Measurements from ENCODE around the gene PGA5.

PGA5 gene

DNA sequence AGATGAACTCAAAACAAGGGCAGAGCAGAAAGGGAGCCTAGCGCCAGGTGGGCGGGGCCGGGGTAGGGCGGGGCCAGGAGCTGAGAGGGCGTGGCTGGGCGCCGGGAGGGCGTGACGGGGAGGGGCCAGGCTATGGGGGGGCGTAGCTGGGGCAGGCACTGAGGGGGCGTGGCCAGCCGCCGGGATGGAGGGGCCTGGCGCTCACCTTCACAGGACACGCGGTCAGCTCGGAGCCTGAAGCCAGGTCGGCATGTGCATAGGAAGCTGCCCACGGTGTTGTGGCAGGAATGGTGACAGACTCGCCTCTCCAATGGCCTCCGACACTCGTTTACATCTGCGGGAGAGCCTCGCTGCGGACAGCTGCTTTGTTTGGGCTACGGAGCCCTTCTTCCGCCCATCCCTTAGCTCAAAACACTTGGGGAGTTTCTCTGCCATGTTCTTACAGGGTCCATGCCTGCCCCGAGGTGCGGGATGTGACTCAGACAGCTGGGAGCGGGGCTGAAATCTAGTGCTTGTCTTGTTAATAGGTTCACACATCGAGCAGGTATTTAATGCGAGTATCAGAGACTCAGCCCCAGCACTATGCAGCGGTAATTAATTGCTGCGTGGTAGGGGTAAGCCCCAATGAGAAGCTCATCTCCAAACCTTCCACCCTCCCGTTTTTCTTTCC lies 40.7 kb downstream of the PGA5 start:
- H3K9ac ChIP-seq (ENCODE audit: low read depth, low read length, poor library complexity, severe bottlenecking): no peak overlapping the region
- no peaks in the 10 kb centered on the region for H3K79me2 ChIP-seq (ENCODE audit: insufficient read depth, low read length)
- no peak overlapping the region for H2AFZ ChIP-seq (ENCODE audit: low read length)

DNA sequence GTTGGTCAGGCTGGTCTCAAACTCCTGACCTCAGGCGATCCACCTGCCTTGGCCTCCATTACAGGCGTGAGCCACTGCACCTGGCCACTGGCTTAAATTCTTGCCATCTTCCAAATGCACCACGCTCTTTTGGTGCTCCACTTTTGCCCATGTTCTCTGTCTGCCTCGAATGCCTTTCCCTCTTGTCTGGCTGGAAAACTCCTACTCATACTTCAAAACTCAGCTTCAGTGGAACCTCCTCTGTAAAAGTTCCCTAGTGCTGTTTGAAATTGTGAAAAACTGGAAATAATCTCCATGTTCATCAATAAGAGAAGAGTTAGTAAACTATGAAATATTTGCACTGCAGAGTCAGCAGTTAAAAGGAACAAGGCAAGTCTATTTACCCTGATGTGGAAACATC lies 42.6 kb downstream of the PGA5 start:
- no peaks in the 10 kb centered on the region for H3K36me3 ChIP-seq (ENCODE audit: insufficient read depth, low read length)

More for the DNA sequence above, 40.7 kb downstream of the PGA5 start:
- H3K27me3 ChIP-seq (ENCODE audit: insufficient read depth, low read length, poor library complexity, severe bottlenecking): no peaks in the 10 kb centered on the region
- H3K9me3 ChIP-seq (ENCODE audit: insufficient read depth, low read depth, low read length): no peaks in the 10 kb centered on the region
- H3K4me3 ChIP-seq (ENCODE audit: low read length, poor library complexity, severe bottlenecking): no peak overlapping the region
- no peaks in the 10 kb centered on the region for H3F3A ChIP-seq (ENCODE audit: low read depth)
- no peaks in the 10 kb centered on the region for H3K9me2 ChIP-seq (replicated peaks; ENCODE audit: low read depth, low read length)
- H4K20me1 ChIP-seq (ENCODE audit: insufficient read depth, low read length, poor library complexity, severe bottlenecking): no peaks in the 10 kb centered on the region
- TF ChIP-seq, protein P1, sequence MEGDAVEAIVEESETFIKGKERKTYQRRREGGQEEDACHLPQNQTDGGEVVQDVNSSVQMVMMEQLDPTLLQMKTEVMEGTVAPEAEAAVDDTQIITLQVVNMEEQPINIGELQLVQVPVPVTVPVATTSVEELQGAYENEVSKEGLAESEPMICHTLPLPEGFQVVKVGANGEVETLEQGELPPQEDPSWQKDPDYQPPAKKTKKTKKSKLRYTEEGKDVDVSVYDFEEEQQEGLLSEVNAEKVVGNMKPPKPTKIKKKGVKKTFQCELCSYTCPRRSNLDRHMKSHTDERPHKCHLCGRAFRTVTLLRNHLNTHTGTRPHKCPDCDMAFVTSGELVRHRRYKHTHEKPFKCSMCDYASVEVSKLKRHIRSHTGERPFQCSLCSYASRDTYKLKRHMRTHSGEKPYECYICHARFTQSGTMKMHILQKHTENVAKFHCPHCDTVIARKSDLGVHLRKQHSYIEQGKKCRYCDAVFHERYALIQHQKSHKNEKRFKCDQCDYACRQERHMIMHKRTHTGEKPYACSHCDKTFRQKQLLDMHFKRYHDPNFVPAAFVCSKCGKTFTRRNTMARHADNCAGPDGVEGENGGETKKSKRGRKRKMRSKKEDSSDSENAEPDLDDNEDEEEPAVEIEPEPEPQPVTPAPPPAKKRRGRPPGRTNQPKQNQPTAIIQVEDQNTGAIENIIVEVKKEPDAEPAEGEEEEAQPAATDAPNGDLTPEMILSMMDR (conservative IDR thresholded peaks at IDR 0.05; ENCODE audit: low read length): no peak
- no peak for TF ChIP-seq EZH2phosphoT487 (IDR thresholded peaks at IDR 0.05; ENCODE audit: borderline replicate concordance)
- H3K4me2 ChIP-seq (ENCODE audit: low read depth, low read length, poor library complexity, severe bottlenecking): no peak overlapping the region
- no peaks in the 10 kb centered on the region for H3K36me3 ChIP-seq (ENCODE audit: insufficient read depth, low read length)
- no peaks in the 10 kb centered on the region for H3K4me1 ChIP-seq (ENCODE audit: insufficient read depth, low read length, poor library complexity, severe bottlenecking)

DNA sequence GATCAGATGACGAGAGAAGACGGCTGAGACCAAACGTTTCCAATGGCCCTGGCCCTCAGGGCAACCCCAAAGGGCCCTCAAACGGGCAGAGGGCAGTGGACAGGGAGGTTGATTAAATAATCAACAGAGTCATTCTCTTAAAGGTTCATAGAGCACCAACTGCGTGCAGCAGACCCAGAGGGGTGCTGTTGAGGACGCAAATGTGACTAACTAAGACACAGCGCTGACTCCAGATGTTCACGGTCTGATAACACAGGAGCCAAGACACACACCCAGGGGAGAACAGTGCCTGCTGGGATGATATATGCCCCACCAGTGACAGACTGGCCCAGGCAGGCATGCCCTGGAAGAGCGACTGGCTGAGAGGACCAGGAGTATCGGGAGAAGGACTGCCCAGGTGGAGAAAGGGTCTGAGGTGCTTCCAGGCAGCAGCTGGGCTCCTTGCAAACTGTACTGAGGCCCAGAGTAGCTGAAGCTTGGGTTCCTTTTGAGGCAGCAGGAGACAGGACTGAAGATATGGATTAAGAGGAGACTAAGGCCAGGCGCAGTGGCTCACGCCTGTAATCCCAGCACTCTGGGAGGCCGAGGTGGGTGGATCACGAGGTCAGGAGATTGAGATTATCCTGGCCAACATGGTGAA lies 46.5 kb downstream of the PGA5 start:
- Histone ChIP-seq H3K9me2 (replicated peaks; ENCODE audit: low read depth, low read length) (no peaks in the 10 kb centered on the region), H3K4me3 (ENCODE audit: low read length, poor library complexity, severe bottlenecking) (no peak overlapping the region), H3K27me3 (ENCODE audit: insufficient read depth, low read length, poor library complexity, severe bottlenecking) (no peaks in the 10 kb centered on the region), H3K9ac (ENCODE audit: low read depth, low read length, poor library complexity, severe bottlenecking) (no peak overlapping the region), H3K9me3 (ENCODE audit: insufficient read depth, low read depth, low read length) (no peaks in the 10 kb centered on the region), H3K4me1 (ENCODE audit: insufficient read depth, low read length, poor library complexity, severe bottlenecking) (no peaks in the 10 kb centered on the region), H2AFZ (ENCODE audit: low read length) (no peak overlapping the region), H3K36me3 (ENCODE audit: insufficient read depth, low read length) (no peaks in the 10 kb centered on the region), H3K4me2 (ENCODE audit: low read depth, low read length, poor library complexity, severe bottlenecking) (no peak overlapping the region), H3F3A (ENCODE audit: low read depth) (no peaks in the 10 kb centered on the region), H3K79me2 (ENCODE audit: insufficient read depth, low read length) (no peaks in the 10 kb centered on the region), H4K20me1 (ENCODE audit: insufficient read depth, low read length, poor library complexity, severe bottlenecking) (no peaks in the 10 kb centered on the region)
- TF ChIP-seq EZH2phosphoT487 (IDR thresholded peaks at IDR 0.05; ENCODE audit: borderline replicate concordance): no peak
- TF ChIP-seq, protein P1 (conservative IDR thresholded peaks at IDR 0.05; ENCODE audit: low read length): no peak

More for the DNA sequence above, 42.6 kb downstream of the PGA5 start:
- Histone ChIP-seq H3K27me3 (ENCODE audit: insufficient read depth, low read length, poor library complexity, severe bottlenecking) (no peaks in the 10 kb centered on the region), H3K9me3 (ENCODE audit: insufficient read depth, low read depth, low read length) (no peaks in the 10 kb centered on the region), H3F3A (ENCODE audit: low read depth) (no peaks in the 10 kb centered on the region), H3K9me2 (replicated peaks; ENCODE audit: low read depth, low read length) (no peaks in the 10 kb centered on the region), H3K9ac (ENCODE audit: low read depth, low read length, poor library complexity, severe bottlenecking) (no peak overlapping the region), H3K4me3 (ENCODE audit: low read length, poor library complexity, severe bottlenecking) (no peak overlapping the region), H2AFZ (ENCODE audit: low read length) (no peak overlapping the region), H3K4me1 (ENCODE audit: insufficient read depth, low read length, poor library complexity, severe bottlenecking) (no peaks in the 10 kb centered on the region), H3K4me2 (ENCODE audit: low read depth, low read length, poor library complexity, severe bottlenecking) (no peak overlapping the region), H3K79me2 (ENCODE audit: insufficient read depth, low read length) (no peaks in the 10 kb centered on the region), H4K20me1 (ENCODE audit: insufficient read depth, low read length, poor library complexity, severe bottlenecking) (no peaks in the 10 kb centered on the region)
- TF ChIP-seq, protein P1 (conservative IDR thresholded peaks at IDR 0.05; ENCODE audit: low read length): no peak
- TF ChIP-seq EZH2phosphoT487 (IDR thresholded peaks at IDR 0.05; ENCODE audit: borderline replicate concordance): no peak

Data from Loucy (cell line).